Muscle of arm (tissue), 12 donors: ENCODE measurements around the gene THBS2. TPM values are rescaled to one million over a fixed set of nuclear protein-coding genes. Genes with fewer than 3 reads are reported as not detected.
"Not testable (repeated sequence)": the region's sequence is repeated elsewhere in the genome, so short reads cannot be mapped to it uniquely, and the experiment has no call there.

Experiments
- DNase-seq: peaks from one replicate; pipeline ENCODE4 v3.0.0-alpha.2; 2013
- polyA plus RNA-seq, 12 donors: library from polyadenylated mRNA; unstranded; fragments of 120-200 nt; gene quantifications; one replicate each; pipeline ENCODE4 v1.2.1, GENCODE V29; 2013; ENCODE audit not compliant: insufficient read length in 12 of 12

The THBS2 gene
- polyA plus RNA-seq, 12 donors: 26.5 to 105 (median 43.2) TPM; not detected in 1

DNA sequence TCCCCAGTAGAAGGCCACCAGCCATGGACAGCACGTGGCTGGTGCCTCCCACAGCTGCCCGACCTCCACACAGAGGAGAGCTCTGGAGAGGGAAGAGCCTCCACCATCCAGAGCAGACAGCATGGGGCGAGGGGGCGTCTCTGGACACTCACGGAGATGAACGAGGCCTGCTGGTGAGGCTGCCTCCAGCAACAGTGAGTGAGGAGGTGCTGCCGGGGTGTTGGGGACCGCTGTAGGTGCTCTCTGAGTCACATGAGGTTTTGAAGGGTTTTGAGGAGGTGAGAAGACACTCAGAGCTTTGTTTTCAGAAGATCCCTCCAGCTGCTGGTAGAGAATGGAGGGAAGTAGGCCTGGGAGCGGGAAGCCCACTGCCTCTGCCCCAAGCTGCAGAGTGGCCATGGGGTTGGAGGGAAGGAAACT, 65.6 kb downstream of the THBS2 start:
- DNase-seq: no peak

DNA sequence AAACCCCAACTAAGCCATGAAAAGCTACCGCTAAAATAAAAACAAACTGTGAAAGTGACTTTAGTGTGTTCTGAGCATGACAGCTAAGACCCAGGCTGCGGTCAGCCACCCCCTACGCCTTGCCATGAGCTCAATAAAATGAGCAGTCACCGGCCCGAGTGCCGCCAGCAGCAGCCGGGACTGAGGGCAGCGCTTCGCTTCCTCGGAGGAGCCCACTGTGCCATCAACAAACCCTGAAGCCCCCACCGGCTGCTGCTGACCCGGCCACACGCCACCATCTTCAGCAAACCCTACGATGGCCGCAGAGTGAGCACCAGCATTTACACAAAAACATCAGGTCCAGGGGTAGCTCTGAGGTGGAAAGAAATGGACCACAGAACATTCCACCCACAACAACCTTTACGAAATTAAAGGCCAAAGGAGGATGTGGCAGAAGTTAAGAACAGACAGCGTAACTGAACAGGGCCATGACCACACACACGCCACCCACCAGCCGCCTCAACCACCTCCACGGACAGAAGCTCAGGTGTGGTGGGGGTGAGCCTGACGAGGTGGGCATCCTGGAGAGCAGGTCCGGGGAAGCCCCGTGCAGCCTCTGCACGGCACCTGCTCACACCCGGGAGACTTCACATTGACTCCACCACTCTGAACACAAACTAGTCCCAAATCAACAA, 67.0 kb downstream of the THBS2 start:
- DNase-seq: no peak

DNA sequence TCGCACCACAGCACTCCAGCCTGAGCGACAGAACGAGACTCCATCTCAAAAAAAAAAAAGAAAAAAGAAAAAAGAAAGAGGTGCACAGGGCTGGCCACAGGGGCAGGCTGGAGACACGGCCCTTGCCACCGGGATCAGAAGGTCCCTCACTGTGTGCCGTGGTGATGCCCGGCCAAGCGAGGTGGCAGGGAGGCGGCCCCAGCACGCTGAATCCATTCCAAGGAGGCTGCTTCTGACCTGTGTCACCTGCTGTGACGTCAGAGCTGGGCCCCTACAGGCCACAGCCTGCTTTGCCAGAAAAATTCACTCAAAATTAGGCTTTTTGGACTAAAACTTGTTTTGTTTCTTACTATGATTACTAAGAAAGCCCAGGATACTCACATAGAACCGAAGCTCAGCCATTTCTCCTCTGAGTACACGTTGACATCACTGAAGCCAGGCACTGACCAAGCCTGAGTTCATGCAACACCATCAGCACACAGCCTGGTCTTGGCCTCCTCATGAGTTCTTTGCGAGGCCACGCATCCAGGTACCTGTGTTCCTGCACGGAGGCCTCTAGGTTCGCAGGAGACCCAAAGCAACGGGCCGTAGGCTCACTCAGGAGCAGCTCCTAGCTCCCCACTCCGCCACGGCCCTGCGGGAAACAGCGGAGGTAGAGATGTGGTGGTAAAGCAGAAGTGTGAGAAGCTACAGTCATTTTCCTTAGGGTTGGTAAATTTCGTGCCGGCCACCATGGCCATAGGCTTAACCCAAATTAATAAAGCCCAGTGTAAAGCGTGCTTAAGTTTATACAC, 67.8 kb downstream of the THBS2 start:
- DNase-seq: no peak

DNA sequence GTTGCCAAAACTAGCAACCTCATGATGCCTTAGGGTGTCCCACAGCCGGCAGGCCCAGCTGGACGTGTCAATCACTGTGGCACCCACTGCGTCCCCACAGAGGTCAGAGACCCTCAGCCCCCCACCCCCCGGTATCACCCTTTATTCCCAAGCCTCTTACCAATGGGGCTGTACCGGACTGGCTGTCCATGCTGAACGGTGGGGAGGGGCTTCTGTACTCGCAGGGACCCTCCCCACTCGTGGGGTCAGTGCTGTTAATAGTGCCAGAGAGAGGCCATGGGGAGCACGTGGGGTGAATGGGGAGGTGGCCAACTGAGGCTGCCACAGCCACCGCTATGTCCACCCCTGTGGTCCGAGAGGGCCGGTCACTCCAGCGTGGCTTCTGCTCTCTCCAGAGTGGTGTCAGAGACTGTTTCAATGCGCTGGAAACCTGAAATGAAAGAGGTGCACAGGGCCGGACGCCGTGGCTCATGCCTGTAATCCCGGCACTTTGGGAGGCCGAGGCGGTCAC, 68.6 kb downstream of the THBS2 start:
- DNase-seq: no peak

DNA sequence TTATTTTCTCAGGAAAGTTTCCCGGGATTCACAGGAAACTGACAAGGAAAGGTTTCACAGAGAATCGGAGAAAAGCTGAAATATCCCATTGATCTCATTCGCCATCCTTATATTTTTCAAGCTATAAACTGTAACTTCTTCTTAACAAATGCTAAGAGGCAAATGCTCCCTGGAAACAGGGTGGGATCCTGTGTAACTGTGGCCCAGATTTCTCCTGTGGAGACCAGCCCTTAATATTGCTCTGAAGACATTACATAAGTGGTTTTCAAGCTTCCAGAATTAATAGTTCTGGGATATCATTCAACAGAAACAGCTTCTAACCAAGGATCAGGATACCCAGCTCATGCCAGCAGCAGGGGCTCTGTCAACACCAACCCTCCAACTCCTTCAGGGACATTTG, 69.2 kb downstream of the THBS2 start:
- DNase-seq: no peak

DNA sequence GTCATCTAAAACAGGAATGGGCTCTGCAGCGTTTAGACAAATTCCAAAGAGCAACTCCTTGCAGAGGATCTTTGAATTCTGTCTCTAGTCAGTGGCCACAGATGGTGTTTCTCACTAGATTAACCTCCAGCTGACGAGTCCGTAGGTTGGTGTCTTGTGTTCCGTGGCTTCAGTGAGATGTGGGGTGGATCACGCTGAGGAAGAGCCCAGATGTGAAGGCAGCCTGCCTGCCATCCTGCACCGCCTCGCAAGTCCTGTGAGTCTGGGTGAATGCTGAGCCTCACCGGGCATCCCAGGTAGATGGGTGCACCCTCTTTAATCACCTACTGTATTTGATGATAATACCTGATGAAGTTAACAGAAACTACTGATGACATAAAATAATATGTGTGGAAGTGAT, 70.4 kb downstream of the THBS2 start:
- no peak for DNase-seq

DNA sequence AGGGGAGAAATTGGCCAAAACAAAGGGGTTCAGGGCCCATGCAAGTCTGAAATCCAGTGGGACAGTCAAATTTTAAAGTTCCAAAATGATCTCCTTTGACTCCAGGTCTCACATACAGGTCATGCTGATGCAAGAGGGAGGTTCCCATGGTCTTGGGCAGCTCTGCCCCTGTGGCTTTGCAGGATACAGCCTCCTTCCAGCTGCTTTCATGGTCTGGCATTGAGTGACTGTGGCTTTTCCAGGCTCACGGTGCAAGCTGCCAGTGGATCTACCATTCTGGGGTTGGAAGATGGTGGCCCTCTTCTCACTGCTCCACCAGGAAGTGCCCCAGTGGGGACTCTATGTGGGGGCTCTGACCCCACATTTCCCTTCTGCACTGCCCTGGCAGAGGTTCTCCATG, 73.8 kb downstream of the THBS2 start:
- DNase-seq: not testable (repeated sequence)

DNA sequence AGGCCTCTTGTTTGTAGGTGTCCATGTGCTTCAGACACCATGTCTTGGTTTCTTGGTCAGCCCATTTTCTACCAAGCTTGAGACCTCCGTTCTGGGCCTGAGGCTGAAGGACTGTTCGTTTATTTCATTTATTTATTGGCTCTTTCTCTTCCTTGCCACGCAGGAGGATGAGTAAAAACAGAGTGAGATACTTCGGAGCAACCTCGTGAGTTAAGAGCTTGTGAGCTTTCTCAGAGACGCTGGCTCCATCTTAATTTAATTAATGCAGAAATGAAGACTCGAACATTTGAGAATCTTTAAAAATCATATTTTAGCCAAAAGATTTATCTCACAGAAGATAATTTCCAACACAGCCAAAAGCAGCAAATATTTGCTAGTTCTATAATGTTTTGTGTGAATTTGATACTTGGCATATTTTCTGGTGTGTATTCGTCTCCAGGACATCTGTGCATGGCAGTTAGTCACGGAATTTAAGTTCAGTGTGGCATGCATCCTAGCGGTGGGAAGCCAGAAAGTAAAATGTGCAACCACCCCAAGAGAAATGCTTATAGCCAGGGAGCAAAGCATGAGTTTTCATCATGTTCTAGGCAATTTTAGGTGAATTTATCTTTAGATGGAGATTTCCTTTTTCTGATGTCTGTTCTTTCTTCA, 76.0 kb downstream of the THBS2 start:
- DNase-seq: no peak

DNA sequence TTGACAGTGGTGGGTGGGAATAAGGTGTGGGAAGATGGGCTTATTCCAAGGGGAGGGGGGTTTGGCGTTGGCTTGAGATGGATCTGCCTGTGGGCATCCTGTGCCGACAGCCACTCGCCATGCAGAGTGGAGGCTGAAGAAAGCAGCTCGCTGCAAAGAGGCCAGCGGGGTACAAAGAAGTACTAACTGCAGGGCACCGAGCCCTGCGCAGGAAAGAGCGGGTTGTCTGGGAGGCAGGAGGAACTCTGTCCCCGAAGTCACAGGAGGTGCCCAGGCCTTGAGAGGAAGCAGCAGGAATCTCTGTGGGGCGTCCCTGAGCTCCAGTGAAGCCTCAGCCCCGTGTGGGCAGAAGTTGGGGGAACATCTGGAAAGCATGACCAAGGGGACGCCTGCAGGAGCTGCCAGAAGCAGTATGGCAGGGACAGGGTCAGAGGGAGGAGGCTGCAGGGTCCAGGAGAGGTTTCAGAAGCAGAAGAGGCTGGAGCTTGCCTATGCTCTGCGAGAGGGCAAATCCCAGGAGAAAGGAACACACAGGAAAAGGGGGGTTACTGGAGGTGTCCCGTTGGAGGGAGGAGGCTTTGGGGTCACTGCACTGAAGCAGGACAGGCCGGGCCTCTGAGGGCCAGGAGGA, 77.2 kb downstream of the THBS2 start:
- no peak for DNase-seq

DNA sequence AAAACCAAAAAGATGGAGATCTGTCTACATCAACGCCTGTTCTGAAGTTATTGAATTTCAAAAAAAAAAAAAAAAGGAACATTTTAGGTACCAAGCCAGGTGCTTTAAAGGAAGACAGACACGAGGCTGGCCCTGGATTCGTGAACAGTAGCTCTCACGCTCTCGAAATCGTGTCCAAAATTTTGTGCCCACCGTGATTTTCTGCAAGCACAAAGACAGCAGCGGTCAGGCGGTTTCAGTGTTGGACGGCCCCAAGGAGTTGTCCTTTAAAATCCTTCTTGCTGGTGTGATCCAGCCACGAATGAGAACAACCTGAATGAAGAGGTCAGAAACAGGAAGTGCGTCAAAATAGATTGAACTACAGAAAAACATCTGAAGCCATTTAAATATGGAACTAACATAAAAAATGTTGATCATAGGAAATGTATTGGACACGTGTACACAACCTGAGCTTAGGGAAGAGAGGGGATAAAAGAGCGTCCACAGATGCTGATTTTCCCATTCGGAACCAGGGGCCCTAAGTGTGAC, 78.2 kb downstream of the THBS2 start:
- no peak for DNase-seq

DNA sequence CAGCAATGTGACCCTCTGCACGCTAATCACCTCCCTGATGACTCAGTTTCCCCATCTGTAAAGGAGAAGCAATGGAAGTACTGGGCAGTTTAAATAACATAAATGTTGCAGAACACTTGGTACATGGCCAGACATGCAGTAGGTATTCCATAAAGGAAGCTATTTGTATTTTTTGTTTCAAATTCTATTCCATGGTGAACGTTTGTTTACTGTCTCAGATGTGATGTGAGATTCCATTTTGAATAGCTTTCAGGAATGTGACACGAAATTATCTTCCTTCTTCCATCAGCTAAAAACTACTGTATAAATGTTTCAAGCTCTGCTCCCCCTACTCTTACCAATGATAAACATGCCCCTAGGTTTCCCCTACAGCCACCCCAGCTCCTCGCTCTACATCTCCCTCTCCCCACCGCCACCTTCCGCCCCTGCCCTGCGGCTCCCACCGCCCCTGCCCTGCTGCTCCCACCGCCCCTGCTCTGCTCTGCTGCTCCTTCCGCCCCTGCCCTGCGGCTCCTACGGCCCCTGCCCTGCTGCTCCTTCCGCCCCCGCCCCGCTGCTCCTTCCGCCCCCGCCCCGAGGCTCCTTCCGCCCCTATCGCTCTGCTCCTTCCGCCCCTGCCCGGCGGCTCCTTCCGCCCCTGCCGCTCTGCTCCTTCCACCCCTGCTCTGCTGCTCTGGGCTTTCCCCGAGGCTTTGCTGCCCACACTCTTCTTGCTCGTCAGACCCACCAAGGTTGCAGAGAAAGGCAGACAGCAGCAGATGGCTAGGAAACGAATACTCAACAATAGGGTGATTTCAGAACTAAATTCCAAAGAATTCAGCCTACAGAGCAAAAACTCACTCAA, 78.9 kb downstream of the THBS2 start:
- DNase-seq: no peak

DNA sequence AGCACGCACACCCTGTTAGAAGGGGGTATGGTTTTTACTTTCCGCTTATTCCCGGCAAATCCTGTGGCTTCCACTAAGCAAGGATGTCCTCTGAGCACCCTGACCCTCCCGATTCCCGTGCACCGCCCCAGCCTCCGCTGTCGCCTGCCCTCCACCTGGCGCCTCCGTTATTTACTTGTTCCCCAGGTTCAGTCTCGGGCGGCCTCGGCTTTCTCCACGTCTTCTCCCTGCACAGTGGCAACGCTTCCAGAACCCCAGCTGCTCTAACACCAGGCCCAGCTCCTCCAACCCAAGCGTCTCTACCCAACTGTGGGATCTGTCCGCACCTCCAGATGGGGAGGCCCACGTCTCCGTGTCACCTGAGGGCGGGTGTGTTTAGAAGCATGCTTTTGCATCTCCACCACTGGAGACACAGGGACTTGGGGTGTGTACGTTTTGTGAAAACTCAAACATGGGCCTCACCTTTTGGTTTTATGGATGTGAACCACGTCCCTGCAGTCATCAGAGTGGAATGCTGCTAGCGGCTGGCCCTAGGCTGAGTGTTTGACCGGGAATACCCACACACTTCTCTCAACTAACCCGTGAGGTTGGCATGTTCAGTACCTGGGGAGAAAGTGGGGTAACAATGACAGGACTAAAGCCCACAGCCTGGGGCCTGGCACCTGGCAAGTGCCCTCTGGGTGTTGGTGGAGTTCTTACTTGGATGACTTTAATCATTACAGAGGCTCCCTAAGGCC, 79.9 kb downstream of the THBS2 start:
- DNase-seq: no peak

DNA sequence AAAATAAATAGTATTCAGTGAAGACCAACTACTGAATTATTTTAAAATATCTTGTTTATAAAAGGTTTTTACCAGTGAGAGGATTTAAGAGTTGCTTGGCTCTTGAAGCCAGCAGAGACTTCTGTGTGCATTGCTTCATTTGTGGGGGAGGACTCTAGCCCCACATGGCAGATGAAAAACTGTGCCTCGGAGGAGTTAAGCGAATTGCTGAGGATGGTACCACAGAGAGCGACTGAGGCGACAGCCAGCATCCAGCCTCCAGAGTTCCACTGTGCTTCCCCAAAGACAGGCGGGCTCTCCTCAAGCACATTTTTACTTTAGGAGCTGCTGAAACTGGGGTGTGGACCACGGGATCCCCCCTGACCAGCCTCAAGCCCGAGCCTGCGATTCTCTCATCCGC, 80.7 kb downstream of the THBS2 start:
- no peak for DNase-seq

DNA sequence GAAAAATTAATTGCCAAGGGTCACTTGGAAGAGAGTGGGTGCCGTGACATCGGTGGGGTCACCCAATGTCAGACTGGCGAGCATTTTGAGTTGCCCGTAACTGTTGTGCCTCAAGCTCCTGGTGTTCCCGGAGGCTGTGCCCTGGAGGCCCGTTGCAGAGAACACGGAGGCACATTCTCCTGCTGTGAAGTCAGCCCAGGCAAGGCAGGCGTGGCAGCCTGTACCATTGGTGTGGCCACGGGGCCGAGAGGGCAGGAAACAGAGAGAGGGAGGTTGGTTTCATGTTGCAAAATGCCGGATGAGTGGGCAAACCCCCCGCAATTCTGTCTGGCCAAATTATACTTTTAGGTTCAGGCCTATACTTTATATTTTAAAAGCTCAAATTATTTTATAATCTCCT, 81.2 kb downstream of the THBS2 start:
- DNase-seq: no peak

DNA sequence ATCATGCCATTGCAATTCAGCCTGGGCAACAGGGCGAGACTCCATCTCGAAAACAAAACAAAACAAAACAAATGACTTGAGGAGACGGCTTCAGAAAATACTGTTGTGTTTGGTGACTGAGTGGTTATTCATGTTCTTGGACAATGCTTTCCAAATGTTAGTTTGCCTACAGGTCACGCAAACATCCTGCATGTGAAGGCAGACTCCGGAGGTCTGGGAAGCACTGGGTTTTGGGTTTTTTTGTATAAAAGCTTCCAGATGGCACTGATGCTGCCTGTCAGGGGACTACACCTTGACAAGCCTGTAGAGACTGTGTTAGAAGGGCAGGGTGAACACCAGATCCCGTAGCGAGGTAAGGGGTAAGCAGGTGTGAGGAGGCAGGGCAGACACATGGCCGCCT, 81.7 kb downstream of the THBS2 start:
- DNase-seq: no peak

DNA sequence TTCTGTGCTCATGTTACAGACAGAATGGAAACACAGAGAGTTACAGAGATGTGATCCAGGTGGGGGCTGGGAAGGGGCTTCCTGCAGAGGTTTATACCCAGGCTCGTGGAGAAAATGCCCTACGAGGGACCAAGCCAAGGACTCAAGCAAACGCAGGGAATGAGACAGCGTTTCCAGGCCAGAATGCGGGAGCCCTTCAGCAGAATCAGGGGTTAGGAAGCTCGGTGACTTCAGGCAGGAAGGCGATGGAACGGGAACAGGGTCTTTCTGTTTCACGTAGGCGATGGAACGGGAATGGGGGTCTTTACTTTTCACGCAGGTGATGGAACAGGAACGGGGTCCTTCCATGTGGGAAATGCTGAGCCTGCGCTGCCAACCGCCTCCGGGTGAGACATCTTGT, 82.6 kb downstream of the THBS2 start:
- no peak for DNase-seq

DNA sequence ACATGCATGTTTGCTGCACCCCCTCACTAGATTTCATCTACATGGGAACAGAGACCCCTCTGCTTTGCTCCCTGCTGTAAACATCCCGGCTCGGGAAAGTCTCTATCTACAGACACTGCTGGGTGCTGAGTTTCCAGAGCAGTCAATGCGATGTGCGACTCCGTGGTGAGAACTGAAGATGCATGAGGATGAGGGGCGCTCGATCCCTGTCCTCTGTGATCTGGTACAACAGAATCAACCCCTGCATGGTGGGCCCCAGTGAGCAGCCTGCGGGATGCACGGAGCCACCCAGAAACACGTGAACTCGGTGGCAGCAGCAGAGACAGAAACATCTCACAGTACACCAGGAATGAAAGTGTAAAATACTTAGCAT, 83.1 kb downstream of the THBS2 start:
- DNase-seq: no peak

DNA sequence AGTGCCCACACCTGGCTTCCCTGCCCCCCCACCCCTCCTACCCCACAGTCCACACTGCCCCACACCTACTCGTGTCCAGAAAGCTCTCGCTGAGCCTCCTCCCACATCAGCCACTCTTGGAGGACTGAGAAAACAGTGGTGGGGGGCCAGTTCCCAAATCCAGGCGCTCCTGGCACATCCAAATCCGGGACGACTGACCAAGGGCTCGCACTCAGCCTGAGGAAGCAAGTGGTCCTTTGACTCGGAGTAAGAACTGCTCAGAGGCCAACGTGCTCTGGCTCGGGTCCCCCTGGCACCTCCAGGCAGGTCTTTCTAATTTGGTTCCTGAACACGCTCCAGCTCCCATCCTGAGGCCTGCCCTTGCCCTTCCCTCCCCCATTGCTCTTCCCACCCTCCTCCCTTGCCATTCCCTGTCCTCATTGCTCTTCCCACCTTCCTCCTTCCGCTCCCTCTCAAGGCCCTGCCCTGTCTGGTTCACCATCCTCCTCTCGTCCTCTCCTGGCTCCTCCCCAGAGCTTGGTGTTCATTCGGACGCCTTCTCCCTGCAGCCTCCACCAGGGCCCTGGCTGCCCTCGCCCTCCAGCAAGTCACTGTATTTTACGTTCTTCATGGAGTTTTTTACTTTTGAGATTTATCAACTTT, 83.6 kb downstream of the THBS2 start:
- no peak for DNase-seq

DNA sequence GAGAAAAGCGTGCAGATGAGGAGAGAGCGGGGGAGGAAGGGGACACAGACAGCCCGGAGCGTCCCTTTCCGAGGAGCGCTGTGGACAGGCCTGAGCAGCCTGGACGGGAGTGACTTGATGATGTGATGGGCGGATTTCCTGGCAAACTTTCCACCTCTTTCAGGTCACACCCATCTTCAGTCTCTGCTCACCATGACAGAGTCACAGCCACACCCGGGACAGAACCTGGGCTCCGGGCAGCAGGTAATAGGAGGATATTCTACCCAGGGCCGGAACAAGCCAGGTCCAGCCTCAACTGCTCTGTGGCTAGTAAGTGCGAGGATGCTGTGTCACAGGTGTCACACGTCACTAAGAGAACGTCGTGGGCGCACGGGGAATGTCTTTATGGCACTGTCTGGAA, 84.3 kb downstream of the THBS2 start:
- DNase-seq: no peak

DNA sequence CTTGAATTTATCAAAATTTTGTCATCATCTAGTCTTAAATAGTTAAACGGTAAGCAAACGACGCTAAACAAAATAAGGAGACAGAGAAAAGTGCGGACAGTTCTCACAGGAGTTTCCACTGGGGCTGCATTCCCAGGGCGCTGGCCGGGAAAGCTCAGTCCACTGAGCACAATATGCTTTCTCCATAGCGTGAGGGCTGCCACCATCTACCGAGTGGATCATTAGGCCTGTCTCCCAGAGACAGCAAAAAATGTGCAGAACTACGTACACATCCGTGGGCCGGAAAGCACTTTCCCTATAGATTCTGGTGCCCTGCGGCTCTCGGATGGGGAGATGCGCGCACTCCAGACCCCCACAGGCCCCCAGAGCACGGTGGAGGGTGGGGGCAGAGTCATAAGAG, 84.9 kb downstream of the THBS2 start:
- no peak for DNase-seq
